ENCODE data around the gene SFMBT1.

- TF ChIP-seq EZH2 (IDR thresholded peaks at IDR 0.05) (no peak), POLR2AphosphoS5 (IDR thresholded peaks at IDR 0.05; ENCODE audit: borderline replicate concordance, low read depth, low read length) (no peak), FOXP2 (optimal IDR thresholded peaks at IDR 0.05; ENCODE audit: control extremely low read depth, extremely low read length, insufficient read depth) (no peak)
Observed at GRCh38 chr3:52891615-52892081, 154.2 kb downstream of the SFMBT1 start.
